ENCODE results near the gene HHAT.

The HHAT gene

DNA sequence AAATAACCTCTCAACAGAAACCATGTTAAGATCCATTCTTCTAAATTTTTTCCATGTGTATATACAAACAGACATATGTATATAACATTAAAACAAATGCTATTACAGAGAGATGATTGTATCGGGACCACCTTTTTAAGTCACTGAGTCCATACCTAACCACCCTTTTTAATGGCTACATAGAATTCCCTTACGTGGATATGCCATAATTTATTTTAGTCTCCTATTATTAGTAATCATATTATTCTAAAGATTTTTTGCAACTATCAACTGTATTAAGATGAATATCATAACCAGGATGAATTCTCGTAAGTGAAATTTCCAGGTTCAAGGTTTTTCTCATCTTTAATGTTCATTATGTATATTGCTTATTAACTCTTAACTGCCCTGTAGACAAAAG, 259.7 kb downstream of the HHAT start:
- no peak for DNase-seq (ENCODE audit: low read depth in 2 of 2, low spot score in 1 of 2)

DNA sequence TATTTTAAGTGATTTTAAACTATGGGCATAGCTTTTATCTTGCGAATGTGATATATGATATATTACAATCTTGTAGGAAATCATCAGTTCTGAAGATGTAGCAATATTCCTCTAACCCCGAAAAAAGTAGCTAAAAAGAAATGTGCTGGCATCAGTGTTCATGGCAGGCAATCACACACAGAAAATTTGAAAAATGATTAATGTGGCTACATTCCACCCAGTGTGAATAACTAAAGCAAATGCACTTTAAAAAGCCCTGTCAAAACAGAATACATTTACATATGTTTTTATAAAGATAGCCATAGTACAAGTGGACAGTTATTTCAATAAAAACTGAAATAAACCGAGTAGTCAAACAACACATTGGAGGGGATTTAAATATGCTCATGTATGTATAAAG, 260.2 kb downstream of the HHAT start:
- no peak for DNase-seq (ENCODE audit: low read depth in 2 of 2, low spot score in 1 of 2)

DNA sequence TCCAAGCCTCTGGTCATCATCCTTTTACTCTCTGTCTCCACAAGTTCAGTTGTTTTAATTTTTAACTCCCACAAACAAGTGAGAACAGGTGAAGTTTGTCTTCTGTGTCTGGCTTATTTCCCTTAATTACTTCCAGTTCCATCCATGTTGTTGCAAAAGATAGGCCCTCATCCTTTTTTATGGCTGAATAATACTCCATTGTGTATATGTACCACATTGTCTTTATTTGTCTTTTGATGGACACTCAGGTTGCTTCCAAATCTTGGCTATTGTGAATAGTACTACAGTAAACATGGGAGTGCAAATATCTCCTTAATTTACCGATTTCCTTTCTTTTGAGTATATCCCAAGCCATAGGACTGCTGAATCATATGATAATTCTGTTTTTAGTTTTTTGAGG, 262.5 kb downstream of the HHAT start:
- no peak for DNase-seq (ENCODE audit: low read depth in 2 of 2, low spot score in 1 of 2)

DNA sequence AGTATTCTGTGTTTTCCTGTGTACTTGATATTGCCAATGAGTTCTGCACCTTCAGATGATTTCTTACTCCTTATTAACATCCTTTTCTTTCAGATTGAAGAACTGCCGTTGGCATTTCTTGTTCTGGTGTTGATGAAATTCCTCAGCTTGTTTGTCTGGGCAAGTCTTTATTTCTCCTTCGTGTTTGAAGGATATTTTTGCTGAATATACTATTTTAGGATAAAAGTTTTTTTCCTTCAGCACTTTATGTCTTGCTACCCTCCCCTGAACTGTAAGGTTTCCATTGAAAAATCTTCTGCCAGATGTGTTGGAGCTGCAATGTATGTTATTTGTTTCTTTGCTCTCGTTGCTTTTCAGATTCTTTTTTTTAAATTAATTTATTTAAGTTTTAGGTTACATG, 265.9 kb downstream of the HHAT start:
- DNase-seq (ENCODE audit: low read depth in 2 of 2, low spot score in 1 of 2): no peak

DNA sequence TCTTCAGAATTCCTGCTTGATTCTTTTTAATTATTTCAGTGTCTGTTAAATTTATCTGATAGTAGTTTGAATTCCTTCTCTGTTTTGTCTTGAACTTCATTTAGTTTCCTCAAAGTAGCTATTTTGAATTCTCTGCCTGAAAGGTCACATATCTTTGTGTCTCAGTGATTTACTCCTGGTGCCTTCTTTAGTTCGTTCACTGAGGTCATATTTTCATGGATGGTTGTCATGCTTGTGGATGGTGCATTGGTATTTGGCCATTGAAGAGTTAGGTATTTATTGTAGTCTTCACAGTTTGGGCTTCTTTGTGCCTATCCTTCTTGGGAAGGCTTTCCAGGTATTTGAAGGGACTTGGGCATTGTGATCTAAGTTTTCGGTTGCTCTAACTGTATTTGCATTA, 267.9 kb downstream of the HHAT start:
- no peak for DNase-seq (ENCODE audit: low read depth in 2 of 2, low spot score in 1 of 2)

DNA sequence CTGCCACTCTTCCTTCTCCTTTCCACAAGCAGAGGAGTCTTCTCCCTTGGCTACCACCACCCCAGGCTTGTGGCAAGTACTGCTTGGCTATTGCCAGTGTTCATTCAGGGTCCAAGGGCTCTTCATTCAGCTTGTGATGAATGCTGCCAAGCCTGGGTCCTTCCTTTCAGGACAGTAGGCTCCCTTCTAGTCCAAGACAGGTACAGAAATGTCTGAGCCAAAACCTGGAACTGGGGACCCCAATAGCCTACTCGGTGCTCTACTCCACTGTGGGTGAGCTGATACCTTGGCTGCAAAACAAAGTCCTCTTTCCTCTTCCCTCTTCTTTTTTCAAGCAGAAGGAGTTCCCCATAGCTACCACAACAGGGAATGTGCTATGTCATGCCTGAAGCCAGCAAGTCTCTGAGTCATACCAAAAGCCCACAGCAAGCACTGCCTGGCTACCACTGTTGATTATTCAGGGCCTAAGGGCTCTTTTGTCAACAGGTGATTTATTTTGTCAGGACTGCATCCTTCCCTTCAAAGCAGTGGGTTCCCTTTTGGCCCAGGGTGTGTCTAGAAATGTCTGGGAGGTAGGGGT, 268.9 kb downstream of the HHAT start:
- no peak for DNase-seq (ENCODE audit: low read depth in 2 of 2, low spot score in 1 of 2)

DNA sequence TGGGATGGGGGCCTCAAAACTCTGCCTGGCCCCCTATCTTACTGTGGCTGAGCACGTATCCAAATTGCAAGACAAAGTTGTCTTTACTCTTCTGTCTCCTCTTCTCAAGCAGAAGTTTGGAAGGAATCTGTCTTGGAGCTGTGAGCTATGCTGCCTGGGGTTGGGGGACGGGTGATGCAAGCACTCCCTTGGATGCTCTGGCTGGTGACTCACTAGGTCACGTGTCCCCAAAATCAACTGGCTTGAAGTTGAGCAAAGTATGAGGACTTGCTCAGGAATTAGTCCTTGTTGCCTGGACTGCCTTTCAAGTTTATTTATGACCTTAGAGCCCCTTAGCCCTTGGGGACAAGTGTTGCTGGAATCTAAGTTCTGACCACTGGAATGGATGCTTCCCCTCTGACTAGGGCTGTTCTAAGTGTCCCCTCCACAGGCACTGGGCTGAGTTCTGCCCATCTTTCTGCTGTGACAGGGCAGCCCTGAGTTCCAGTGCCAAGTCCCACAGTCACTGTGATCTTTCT, 269.5 kb downstream of the HHAT start:
- no peak for DNase-seq (ENCODE audit: low read depth in 2 of 2, low spot score in 1 of 2)

DNA sequence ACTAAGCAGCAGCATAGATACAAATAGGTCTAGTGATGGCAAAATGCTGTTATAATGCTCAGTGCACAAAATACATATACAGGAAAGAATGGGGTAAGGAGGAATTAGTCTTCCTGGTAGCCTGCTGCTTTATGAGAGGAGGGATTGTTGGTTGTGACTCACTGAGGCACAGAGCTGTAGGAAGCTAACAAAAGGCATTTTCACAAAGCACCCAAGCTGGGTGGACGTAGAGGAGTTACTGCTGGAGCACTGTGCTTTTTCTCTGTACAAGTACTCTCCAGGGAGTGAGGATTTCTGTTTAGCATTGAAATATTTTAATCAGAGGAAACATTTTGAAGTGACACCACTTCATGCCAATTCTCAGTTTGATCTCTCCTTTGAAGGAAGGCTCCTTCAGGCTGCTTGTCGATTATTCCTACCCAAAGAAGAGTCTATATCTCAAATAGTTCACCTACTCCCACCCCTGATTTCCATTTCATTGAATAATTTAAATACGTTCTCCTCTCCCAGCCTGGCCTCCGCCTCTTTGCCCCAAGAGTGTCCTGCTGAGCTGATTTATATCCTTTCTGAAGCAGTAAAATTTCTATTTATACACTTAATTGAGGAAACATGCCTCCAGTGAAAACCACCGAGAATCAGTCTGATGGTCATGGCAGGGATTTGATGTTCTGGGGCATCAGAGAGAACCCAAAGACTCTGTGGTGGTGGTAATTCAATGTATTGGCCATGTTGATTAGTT, 271.9 kb downstream of the HHAT start:
- no peak for DNase-seq (ENCODE audit: low read depth in 2 of 2, low spot score in 1 of 2)

DNA sequence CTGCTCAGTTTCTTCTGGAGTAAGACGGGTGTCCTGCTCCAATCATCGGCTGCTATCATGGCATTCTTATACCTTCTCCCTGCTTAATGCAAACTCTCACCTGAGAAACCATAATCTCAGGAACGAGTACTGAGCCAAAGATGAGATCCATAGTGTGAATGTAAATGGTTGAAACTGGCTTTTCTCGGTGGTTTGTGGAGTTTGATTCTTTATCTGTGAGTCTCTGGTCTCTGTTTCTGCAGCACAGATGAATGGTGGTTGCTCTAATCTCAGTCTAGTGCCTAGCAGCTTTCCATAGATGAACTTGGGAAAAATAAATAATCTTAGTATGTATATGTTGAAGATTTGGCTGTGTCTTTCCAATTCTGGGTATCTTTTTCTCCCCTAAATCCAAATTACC, 274.4 kb downstream of the HHAT start:
- no peak for DNase-seq (ENCODE audit: low read depth in 2 of 2, low spot score in 1 of 2)

DNA sequence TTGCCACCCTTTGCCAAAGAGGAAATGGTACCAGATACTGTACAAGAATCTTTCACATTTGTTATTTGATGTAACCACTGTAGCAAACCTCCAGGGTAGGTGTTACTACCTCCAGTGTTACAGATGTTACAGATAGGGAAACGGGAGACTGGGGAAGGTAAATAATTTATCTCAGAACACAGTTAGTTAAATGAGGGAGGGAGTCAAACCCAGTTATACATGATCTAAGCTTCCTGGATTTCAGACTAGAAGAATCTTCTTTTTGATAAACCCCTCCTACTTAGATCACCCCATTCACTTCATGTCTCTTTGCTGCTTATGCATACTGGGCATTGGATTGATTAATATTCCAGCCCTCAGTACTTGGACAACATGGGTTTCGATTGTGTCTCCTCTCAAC, 276.4 kb downstream of the HHAT start:
- no peak for DNase-seq (ENCODE audit: low read depth in 2 of 2, low spot score in 1 of 2)

DNA sequence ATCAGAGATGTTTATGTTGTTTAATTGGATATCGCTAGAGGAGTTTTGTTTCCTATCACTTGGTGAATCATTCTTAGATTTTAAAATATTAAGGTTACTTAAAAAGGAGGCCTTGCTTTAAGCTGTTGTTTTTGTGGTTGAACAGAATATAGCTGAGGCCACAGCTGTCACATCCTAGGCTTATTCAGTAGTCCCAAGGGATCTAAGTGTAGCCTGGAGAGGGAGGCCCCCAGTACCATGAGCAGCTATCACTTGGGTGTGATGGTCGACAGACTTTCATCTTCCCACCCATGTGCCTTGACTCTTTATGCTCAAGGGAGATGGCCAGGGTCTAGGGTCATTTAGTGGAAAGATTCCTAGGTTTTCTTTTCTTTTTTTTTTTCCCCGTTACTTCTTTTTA, 278.7 kb downstream of the HHAT start:
- no peak for DNase-seq (ENCODE audit: low read depth in 2 of 2, low spot score in 1 of 2)

GRCh38 chr1:210608767-210609166, 280.1 kb downstream of the HHAT start:
- DNase-seq (ENCODE audit: low read depth in 2 of 2, low spot score in 1 of 2): no peak

DNA sequence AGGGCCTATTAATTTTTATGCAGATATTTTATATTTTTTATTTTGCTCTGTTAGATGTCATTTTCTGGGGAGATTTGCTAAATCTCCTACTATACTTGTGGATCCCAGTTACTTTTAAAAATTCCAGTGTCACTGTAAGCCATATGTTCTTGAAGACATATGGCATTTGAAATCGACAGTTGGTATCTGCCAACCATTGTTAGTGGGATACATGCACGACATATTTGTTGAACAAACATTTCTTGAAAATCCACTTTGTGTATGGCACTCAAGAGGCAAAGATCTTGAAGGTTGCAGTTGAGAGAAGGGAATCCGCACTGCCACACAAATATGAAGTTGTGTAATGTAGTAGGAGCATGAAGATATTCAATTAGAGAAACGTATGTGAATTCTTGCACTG, 287.7 kb downstream of the HHAT start:
- DNase-seq (ENCODE audit: low read depth in 2 of 2, low spot score in 1 of 2): no peak

DNA sequence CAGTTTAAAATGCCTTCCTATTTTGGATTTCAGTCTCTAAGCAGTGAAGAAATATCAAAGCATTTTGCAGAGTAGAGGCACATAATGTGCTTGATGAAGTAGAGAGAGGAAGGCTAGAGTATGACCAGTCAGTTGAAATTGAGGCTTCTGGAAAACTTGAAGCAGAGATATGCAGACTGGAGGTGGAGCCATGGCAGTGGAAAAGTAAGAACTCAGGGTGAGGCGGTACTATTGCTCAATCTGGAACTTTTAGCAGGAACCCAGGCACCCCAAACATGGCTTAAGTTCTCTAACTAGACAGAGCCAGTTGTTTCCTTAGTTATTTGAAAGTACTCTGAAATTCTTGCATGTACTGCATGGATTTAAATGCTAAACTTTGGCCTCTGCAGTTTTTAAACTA, 288.6 kb downstream of the HHAT start:
- DNase-seq (ENCODE audit: low read depth in 2 of 2, low spot score in 1 of 2): no peak

- no peak for DNase-seq (ENCODE audit: low read depth in 2 of 2, low spot score in 1 of 2)
These were observed 289.7 kb downstream of the HHAT start for GRCh38 chr1:210618369-210618768.

- no peak for DNase-seq (ENCODE audit: low read depth in 2 of 2, low spot score in 1 of 2)
These were observed 292.3 kb downstream of the HHAT start for GRCh38 chr1:210620867-210621488.

DNA sequence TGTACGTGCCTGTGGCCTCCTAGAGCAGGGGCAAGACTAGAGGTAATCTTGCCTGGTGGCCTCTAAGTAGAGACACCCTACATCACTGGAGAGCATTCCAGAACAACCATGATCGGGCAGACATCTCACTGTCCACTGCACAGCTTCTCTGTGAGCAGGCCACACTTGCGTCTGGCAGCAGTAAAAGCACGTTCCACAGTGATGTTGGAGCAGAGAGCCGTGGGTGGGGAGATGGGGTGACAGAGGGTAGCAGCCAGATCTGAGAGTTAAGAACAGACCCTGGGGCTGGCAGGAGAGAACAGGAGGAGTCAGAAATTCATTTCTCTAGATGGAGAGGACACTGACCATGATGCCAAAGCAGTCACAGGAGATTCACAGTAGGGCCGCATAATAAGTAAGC, 293.0 kb downstream of the HHAT start:
- DNase-seq (ENCODE audit: low read depth in 2 of 2, low spot score in 1 of 2): no peak

GRCh38 chr1:210624722-210625121, 296.0 kb downstream of the HHAT start:
- DNase-seq (ENCODE audit: low read depth in 2 of 2, low spot score in 1 of 2): no peak

DNA sequence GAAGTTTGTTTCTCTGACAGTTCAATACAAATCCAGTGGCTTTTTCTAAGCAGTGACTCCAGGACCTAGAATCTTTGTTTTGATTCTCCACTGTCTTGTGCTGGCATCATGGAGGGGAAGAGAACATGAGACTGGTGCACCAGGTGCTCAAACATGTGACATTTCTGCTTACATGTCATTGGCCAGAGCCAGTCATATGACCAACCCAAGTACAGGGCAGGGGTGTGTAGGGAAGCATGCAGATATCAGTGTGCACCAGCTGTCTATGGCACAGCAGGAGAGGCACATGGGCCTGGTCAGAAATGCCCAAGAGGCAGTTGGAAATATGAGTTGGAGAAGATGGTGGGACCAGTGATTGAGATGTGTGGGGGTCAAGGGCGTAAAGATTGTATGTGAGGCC, 297.0 kb downstream of the HHAT start:
- no peak for DNase-seq (ENCODE audit: low read depth in 2 of 2, low spot score in 1 of 2)

- DNase-seq (ENCODE audit: low read depth in 2 of 2, low spot score in 1 of 2): no peak
These were observed 297.6 kb downstream of the HHAT start for GRCh38 chr1:210626341-210626740.

GRCh38 chr1:210627755-210628154, 299.1 kb downstream of the HHAT start:
- no peak for DNase-seq (ENCODE audit: low read depth in 2 of 2, low spot score in 1 of 2)

- no peak for DNase-seq (ENCODE audit: low read depth in 2 of 2, low spot score in 1 of 2)
These were observed 300.6 kb downstream of the HHAT start for GRCh38 chr1:210629276-210629675.

DNA sequence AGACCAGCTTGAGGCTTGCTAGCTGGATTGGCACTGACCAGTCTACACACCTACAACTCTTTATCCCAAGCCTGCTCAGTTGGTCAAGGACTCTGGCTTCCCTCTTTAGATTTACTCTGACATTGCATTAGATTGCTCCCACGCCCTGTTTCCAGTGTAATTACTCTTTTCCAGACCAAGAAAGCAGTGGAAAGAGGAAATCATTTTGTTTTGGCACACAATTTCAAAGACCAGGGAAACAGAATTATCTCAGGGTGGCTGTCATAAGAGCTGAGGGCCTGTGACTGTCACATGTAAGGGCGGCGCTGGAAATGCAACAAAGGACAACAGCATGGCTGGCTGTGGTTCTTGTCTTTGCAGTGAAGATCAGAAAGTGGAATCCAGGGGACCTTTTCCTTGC, 302.7 kb downstream of the HHAT start:
- no peak for DNase-seq (ENCODE audit: low read depth in 2 of 2, low spot score in 1 of 2)

Data from stimulated activated CD8-positive, alpha-beta memory T cell treated with anti-CD3 and anti-CD28 coated beads, Interleukin-4, amount 100 ng/mL, for 4 hours (primary cell).